Neural cell (in vitro differentiated cells): ENCODE results near the gene ANKRD33B.

ENCODE experiments used
- EZH2 ChIP-seq: fragments of 200-600, 300-800 bp; shearing (Covaris generic), sonication (generic); IDR thresholded peaks from 2 replicates; pipeline ENCODE4 v1.6.1; 2014; ENCODE audit warnings: antibody characterized with exemption, low read length, borderline replicate concordance, mild to moderate bottlenecking; ENCODE audit not compliant: insufficient read depth, poor library complexity, severe bottlenecking
- MXI1 ChIP-seq: fragments of 450-650 bp; conservative IDR thresholded peaks from 2 replicates; pipeline ENCODE4 v1.6.1; 2014; ENCODE audit warnings: antibody characterized with exemption, mild to moderate bottlenecking; ENCODE audit not compliant: poor library complexity, severe bottlenecking
- POLR2AphosphoS5 ChIP-seq: IDR thresholded peaks from 2 replicates; pipeline ENCODE4 v1.6.1; 2012
- RAD21 ChIP-seq: fragments of 450-650 bp; conservative IDR thresholded peaks from 2 replicates; pipeline ENCODE4 v1.6.1; 2014; ENCODE audit warnings: antibody characterized with exemption, mild to moderate bottlenecking, moderate library complexity
- SMC3 ChIP-seq: fragments of 450-650 bp; conservative IDR thresholded peaks from 2 replicates; pipeline ENCODE4 v1.6.1; 2014; ENCODE audit warnings: antibody characterized with exemption, mild to moderate bottlenecking, moderate library complexity; ENCODE audit not compliant: poor library complexity
- TF ChIP-seq, protein P1 (sequence below): fragments of 450-650 bp; IDR thresholded peaks from 2 replicates; pipeline ENCODE4 v1.5.1; 2014; ENCODE audit warnings: antibody characterized with exemption, mild to moderate bottlenecking, moderate library complexity; ENCODE audit not compliant: poor library complexity, severe bottlenecking

DNA sequence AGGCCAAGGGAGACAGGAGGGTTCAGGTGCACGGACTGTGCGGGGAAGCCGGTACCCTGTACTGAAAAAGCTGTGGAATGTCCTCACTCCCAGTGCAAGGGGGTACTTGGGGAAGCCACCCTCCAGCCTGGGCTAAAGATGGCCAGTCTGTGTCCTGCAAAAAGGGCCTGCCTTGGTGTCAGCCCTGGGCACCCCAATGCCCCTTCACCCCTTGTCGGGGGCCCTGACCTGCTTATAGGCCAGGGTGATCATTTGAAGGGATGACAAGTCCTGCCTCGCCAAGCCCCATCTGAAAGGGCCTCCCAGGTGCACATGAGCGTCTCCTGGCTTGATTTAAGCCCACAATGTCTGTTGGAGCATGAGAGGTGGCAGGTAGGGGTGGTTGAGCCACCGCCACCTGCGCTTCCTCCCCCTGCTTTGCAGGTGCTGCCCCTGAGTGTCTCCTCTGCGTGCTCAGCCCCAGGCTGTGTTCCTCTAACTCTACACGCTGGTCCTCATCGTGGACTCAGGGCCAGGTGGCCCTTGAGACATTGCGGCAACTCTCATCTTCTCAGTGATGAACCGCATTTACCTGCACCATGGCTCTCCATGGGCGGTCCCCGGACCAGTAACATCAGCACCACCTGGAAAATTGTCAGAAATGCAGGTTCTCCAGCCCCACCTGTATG, 97.0 kb downstream of the ANKRD33B start:
- TF ChIP-seq, protein P1, sequence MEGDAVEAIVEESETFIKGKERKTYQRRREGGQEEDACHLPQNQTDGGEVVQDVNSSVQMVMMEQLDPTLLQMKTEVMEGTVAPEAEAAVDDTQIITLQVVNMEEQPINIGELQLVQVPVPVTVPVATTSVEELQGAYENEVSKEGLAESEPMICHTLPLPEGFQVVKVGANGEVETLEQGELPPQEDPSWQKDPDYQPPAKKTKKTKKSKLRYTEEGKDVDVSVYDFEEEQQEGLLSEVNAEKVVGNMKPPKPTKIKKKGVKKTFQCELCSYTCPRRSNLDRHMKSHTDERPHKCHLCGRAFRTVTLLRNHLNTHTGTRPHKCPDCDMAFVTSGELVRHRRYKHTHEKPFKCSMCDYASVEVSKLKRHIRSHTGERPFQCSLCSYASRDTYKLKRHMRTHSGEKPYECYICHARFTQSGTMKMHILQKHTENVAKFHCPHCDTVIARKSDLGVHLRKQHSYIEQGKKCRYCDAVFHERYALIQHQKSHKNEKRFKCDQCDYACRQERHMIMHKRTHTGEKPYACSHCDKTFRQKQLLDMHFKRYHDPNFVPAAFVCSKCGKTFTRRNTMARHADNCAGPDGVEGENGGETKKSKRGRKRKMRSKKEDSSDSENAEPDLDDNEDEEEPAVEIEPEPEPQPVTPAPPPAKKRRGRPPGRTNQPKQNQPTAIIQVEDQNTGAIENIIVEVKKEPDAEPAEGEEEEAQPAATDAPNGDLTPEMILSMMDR: no peak
- TF ChIP-seq POLR2AphosphoS5 (no peak), SMC3 (no peak), RAD21 (no peak), MXI1 (no peak), EZH2 (no peak)
